Measurements from ENCODE around the gene C18orf54. TPM values are rescaled to one million over a fixed set of nuclear protein-coding genes. Genes with fewer than 3 reads are reported as not detected.
"Not testable (repeated sequence)": the region's sequence is repeated elsewhere in the genome, so short reads cannot be mapped to it uniquely, and the experiment has no call there.

The C18orf54 gene
- total and polyA plus RNA-seq, 8 donors: 4.2 to 18.5 (median 13.7) TPM

DNA sequence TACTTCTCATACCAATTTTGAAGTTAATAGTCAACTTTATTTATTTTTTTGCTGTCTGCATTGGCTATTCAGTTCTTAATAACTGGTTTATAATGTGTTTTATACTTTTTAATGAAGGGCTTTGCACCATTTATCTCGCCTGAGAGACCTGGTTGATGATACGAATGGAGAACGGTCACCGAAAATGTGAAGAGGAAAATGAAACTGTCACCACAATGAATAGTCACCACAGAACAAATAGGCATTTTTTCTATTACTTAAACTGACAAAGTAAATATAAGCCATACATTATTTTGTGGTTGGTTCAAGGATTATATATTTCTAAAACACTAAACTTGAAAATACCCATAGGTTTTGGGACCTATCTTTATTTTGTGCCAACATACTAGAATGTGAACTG, 20.4 kb downstream of the C18orf54 start:
- H3K36me3 ChIP-seq: peaks cover 0 to 4% of the 10 kb centered on the region in 2 donors
- H3K4me1 ChIP-seq: no peaks in the 10 kb centered on the region
- no peak overlapping the region for H3K27ac ChIP-seq
- intact Hi-C loops (cut with DNase I): no loop called here
- TF ChIP-seq, protein P1, sequence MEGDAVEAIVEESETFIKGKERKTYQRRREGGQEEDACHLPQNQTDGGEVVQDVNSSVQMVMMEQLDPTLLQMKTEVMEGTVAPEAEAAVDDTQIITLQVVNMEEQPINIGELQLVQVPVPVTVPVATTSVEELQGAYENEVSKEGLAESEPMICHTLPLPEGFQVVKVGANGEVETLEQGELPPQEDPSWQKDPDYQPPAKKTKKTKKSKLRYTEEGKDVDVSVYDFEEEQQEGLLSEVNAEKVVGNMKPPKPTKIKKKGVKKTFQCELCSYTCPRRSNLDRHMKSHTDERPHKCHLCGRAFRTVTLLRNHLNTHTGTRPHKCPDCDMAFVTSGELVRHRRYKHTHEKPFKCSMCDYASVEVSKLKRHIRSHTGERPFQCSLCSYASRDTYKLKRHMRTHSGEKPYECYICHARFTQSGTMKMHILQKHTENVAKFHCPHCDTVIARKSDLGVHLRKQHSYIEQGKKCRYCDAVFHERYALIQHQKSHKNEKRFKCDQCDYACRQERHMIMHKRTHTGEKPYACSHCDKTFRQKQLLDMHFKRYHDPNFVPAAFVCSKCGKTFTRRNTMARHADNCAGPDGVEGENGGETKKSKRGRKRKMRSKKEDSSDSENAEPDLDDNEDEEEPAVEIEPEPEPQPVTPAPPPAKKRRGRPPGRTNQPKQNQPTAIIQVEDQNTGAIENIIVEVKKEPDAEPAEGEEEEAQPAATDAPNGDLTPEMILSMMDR (IDR thresholded peaks at IDR 0.05): no peak
- DNase-seq (no peak), ATAC-seq (no peak)
- H3K27me3 ChIP-seq: no peaks in the 10 kb centered on the region
- no peak overlapping the region for H3K4me3 ChIP-seq
- no peaks in the 10 kb centered on the region for H3K9me3 ChIP-seq

DNA sequence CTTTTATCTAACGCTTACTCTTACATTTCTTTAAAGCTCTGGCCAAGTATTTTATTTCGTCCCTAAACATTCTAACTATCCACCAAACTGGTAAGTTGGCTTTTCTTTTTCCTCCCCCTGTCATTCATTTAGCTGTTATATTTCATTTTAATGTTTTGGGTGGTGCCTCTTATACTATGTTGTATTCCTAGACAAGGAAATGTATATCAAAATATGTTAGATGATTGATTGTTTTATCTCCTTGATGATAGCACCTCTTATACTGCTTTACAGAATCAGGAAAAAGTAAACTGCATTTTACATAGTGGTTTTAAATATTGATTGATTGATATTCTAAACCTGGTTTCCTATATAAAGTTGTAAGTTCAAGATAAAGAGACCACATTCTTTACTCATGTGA, 23.9 kb downstream of the C18orf54 start:
- Histone ChIP-seq H3K9me3 (no peaks in the 10 kb centered on the region), H3K4me3 (no peak overlapping the region), H3K27me3 (no peaks in the 10 kb centered on the region), H3K36me3 (peaks cover 0 to 4% of the 10 kb centered on the region in 2 donors), H3K27ac (no peak overlapping the region), H3K4me1 (no peaks in the 10 kb centered on the region)
- TF ChIP-seq, protein P1 (IDR thresholded peaks at IDR 0.05): no peak
- DNase-seq (no peak), ATAC-seq (no peak)
- intact Hi-C loops (cut with DNase I): no loop called here

- Histone ChIP-seq H3K27ac (no peak overlapping the region), H3K4me1 (no peaks in the 10 kb centered on the region), H3K36me3 (peaks cover 0 to 4% of the 10 kb centered on the region in 2 donors), H3K9me3 (no peaks in the 10 kb centered on the region), H3K4me3 (no peak overlapping the region), H3K27me3 (no peaks in the 10 kb centered on the region)
- ATAC-seq (no peak), DNase-seq (no peak)
- TF ChIP-seq, protein P1 (IDR thresholded peaks at IDR 0.05): no peak
- intact Hi-C loops (cut with DNase I): no loop called here
Measured at GRCh38 chr18:54382076-54382475, 24.4 kb downstream of the C18orf54 start.

- Histone ChIP-seq H3K4me1 (no peaks in the 10 kb centered on the region), H3K36me3 (peaks cover 0 to 4% of the 10 kb centered on the region in 2 donors), H3K27me3 (no peaks in the 10 kb centered on the region), H3K4me3 (no peak overlapping the region), H3K9me3 (no peaks in the 10 kb centered on the region), H3K27ac (no peak overlapping the region)
- intact Hi-C loops (cut with DNase I): no loop called here
- DNase-seq (no peak), ATAC-seq (no peak)
- TF ChIP-seq, protein P1 (IDR thresholded peaks at IDR 0.05): no peak
Measured at GRCh38 chr18:54382733-54383252, 25.1 kb downstream of the C18orf54 start.

GRCh38 chr18:54386043-54386442, 28.3 kb downstream of the C18orf54 start:
- Histone ChIP-seq H3K4me1 (peaks cover 0 to 6% of the 10 kb centered on the region in 2 donors), H3K4me3 (no peak overlapping the region), H3K36me3 (no peaks in the 10 kb centered on the region), H3K27ac (no peak overlapping the region), H3K9me3 (no peaks in the 10 kb centered on the region), H3K27me3 (no peaks in the 10 kb centered on the region)
- ATAC-seq: no peak
- DNase-seq: no peak
- TF ChIP-seq, protein P1 (IDR thresholded peaks at IDR 0.05): no peak
- intact Hi-C loops (cut with DNase I): no loop called here

- ATAC-seq; H3K27me3 ChIP-seq; H3K27ac ChIP-seq; H3K4me1 ChIP-seq; H3K36me3 ChIP-seq; H3K9me3 ChIP-seq; DNase-seq; intact Hi-C loops (cut with DNase I); H3K4me3 ChIP-seq: not testable (repeated sequence)
Measured at GRCh38 chr18:54386800-54387495, 29.2 kb downstream of the C18orf54 start.
